GM10266 (cell line): ENCODE results near the gene GTF2A2.

Source experiments
- DNase-seq: peaks from one replicate; pipeline ENCODE4 v3.0.0; 2012; ENCODE audit errors: extremely low spot score
- CTCF ChIP-seq: IDR thresholded peaks from 2 replicates; pipeline ENCODE4 v1.5.1; 2012; ENCODE audit warnings: mild to moderate bottlenecking, low read depth; ENCODE audit not compliant: control insufficient read depth, insufficient read depth; ENCODE audit errors: missing control alignments

GTF2A2 gene

GRCh38 chr15:59594493-59594942 is 62.8 kb downstream of the GTF2A2 start:
- TF ChIP-seq CTCF: no peak
- DNase-seq: no peak

DNA sequence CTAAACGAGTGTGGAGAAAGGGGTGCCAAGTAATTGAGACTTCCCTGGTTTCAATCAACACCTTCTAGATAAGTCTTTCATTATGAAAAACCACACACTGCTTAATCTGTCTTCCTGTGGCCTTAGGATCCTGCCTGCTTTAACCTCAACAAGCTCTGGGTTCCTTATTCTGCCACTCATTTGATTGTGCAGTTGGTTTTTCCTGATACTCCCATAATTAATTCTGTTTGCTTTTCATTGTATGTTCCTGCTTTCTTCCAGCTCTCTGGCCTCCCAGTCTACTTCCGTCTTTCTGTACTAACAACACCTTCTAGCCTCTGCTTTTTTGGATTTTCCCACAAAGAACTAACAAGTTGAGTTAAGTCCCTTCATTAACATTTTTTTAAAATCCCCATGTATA is 66.0 kb downstream of the GTF2A2 start:
- DNase-seq: no peak
- no peak for TF ChIP-seq CTCF

GRCh38 chr15:59590027-59590426 is 67.3 kb downstream of the GTF2A2 start:
- no peak for TF ChIP-seq CTCF
- no peak for DNase-seq
